ENCODE results near the gene DST. TPM values are rescaled to one million over a fixed set of nuclear protein-coding genes. Genes with fewer than 3 reads are reported as not detected.

DST gene
- total RNA-seq, 1 experiment from 2014 or later, result 144 TPM

- ChIA-PET POLR2A (no interaction called here), RAD21 (ENCODE audit: low non-redundant PET in 1 of 2, low total read pairs in 2 of 2, uncharacterized antibody in 2 of 2, unreplicated experiment in 2 of 2) (no interaction called here), CTCF (interaction anchor here (1.1 kb wide), 1 partner anchor 16 kb away, joined by 3 read pairs; no protein-coding TSS in a partner anchor)
- H2AFZ ChIP-seq (ENCODE audit: low read depth, low read length, poor library complexity, severe bottlenecking), result no peak overlapping the region
- no peak overlapping the region for H3K9ac ChIP-seq (ENCODE audit: low read length)
- no peak overlapping the region for H3K27ac ChIP-seq (ENCODE audit: low read depth, low read length)
- no TSS peak for BruUV-seq (replicated peaks)
- DNase-seq (ENCODE audit: low read depth, low spot score), result no peak
- no peak for ATAC-seq
- no peak for TF ChIP-seq CEBPB (IDR thresholded peaks at IDR 0.05; ENCODE audit: low read depth)
- H3K36me3 ChIP-seq (ENCODE audit: control insufficient read depth in 1 of 2, insufficient read depth in 2 of 2, low read length in 2 of 2), result 0 out of 4 replicates have a peak, but pooled peaks cover 0 to 5% of the 10 kb centered on the region in 2 experiments
- peaks cover 36 to 52% of the 10 kb centered on the region in 2 experiments for H3K4me1 ChIP-seq (ENCODE audit: control insufficient read depth in 1 of 2, insufficient read depth in 2 of 2, low read length in 2 of 2)
- no peak overlapping the region for H3K4me2 ChIP-seq (ENCODE audit: low read length)
- peaks cover 3% of the 10 kb centered on the region; the same call in 1 of the 2 replicates for H3K79me2 ChIP-seq (ENCODE audit: insufficient read depth, low read length)
- H4K20me1 ChIP-seq (ENCODE audit: insufficient read depth), result no peaks in the 10 kb centered on the region
- no peak overlapping the region for H3K4me3 ChIP-seq (replicated peaks in 1 of 2; ENCODE audit: low read depth in 1 of 2, low read length in 2 of 2)
- no peaks in the 10 kb centered on the region for H3K9me2 ChIP-seq (ENCODE audit: insufficient read depth)
- intact Hi-C loops (cut with micrococcal nuclease), result no loop called here
- H3K27me3 ChIP-seq (ENCODE audit: insufficient read depth, low read length), result no peaks in the 10 kb centered on the region
- no peaks in the 10 kb centered on the region for H3K9me3 ChIP-seq (ENCODE audit: control insufficient read depth in 1 of 2, insufficient read depth in 1 of 2, low read depth in 1 of 2, low read length in 2 of 2)
Measured at GRCh38 chr6:56691814-56692213, 49.1 kb upstream of the DST start.

DNA sequence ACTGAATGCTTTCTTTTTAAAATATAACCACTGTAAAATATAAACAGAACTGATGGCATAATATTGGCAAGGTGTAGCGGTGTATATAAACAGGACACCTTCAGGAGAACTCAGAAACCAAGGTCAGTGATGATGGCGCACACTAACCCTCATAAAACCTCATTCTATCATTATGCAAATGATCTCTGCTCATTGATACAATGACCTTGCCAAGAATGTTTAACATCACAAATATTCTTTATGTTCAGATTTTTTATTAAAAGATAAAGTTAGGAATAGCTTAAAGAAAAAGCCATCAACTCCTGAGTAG is 48.6 kb upstream of the DST start:
- Histone ChIP-seq H3K9me3 (ENCODE audit: control insufficient read depth in 1 of 2, insufficient read depth in 1 of 2, low read depth in 1 of 2, low read length in 2 of 2) (no peaks in the 10 kb centered on the region), H3K79me2 (ENCODE audit: insufficient read depth, low read length) (no peaks in the 10 kb centered on the region), H3K4me2 (ENCODE audit: low read length) (no peak overlapping the region), H3K4me3 (replicated peaks in 1 of 2; ENCODE audit: low read depth in 1 of 2, low read length in 2 of 2) (no peak overlapping the region), H2AFZ (ENCODE audit: low read depth, low read length, poor library complexity, severe bottlenecking) (no peak overlapping the region), H4K20me1 (ENCODE audit: insufficient read depth) (no peaks in the 10 kb centered on the region), H3K27me3 (ENCODE audit: insufficient read depth, low read length) (no peaks in the 10 kb centered on the region), H3K36me3 (ENCODE audit: control insufficient read depth in 1 of 2, insufficient read depth in 2 of 2, low read length in 2 of 2) (0 out of 4 replicates have a peak, but pooled peaks cover 0 to 5% of the 10 kb centered on the region in 2 experiments), H3K9ac (ENCODE audit: low read length) (no peak overlapping the region), H3K9me2 (ENCODE audit: insufficient read depth) (no peaks in the 10 kb centered on the region), H3K4me1 (ENCODE audit: control insufficient read depth in 1 of 2, insufficient read depth in 2 of 2, low read length in 2 of 2) (peaks cover 36 to 52% of the 10 kb centered on the region in 2 experiments), H3K27ac (ENCODE audit: low read depth, low read length) (no peak overlapping the region)
- intact Hi-C loops (cut with micrococcal nuclease), result no loop called here
- CTCF ChIA-PET, result interaction anchor here (1.1 to 1.5 kb wide), 2 partner anchors 17 to 71 kb away, joined by 3 read pairs; no protein-coding TSS in a partner anchor
- RAD21 ChIA-PET (ENCODE audit: low non-redundant PET in 1 of 2, low total read pairs in 2 of 2, uncharacterized antibody in 2 of 2, unreplicated experiment in 2 of 2), result interaction anchor here in 1 of 2 experiments (0.6 kb wide), 1 partner anchor 17 kb away, joined by 3 read pairs; no protein-coding TSS in a partner anchor
- ATAC-seq (no peak), DNase-seq (ENCODE audit: low read depth, low spot score) (no peak)
- BruUV-seq (replicated peaks), result no TSS peak
- TF ChIP-seq SP1 (IDR thresholded peaks at IDR 0.05; ENCODE audit: low read depth), result no peak
- TF ChIP-seq SRF (IDR thresholded peaks at IDR 0.05; ENCODE audit: low read depth), result no peak
- no peak for TF ChIP-seq TCF7L2 (IDR thresholded peaks at IDR 0.05; ENCODE audit: borderline replicate concordance, extremely low read depth, insufficient read depth, insufficient read length)
- no peak for TF ChIP-seq ZFX (IDR thresholded peaks at IDR 0.05)
- no peak for TF ChIP-seq EZH2phosphoT487 (IDR thresholded peaks at IDR 0.05; ENCODE audit: borderline replicate concordance)
- no peak for TF ChIP-seq MAX (IDR thresholded peaks at IDR 0.05)
- POLR2A ChIA-PET, result no interaction called here
